Neural progenitor cell (in vitro differentiated cells): ENCODE data around the gene SPTB. TPM values are rescaled to one million over a fixed set of nuclear protein-coding genes. Genes with fewer than 3 reads are reported as not detected.

Experiments
- DNase-seq: peaks from one replicate; pipeline ENCODE4 v3.0.0-alpha.2; 2016; ENCODE audit warnings: low spot score
- H2AFZ ChIP-seq: fragments of 200-600 bp; sonication (generic); replicated peaks from 2 replicates; pipeline ENCODE4 v1.6.1; 2016; ENCODE audit warnings: antibody characterized with exemption
- H3F3A ChIP-seq: fragments of 200-600 bp; sonication (generic); 2 replicates; pipeline ENCODE4 v1.6.1; 2016; ENCODE audit warnings: antibody characterized with exemption, low read depth
- H3K27ac ChIP-seq: fragments of 200-600 bp; sonication (generic); 2 replicates; pipeline ENCODE4 v1.5.1; 2016; ENCODE audit warnings: mild to moderate bottlenecking
- H3K27me3 ChIP-seq: fragments of 200-600 bp; sonication (generic); 2 replicates; pipeline ENCODE4 v1.6.1; 2016; ENCODE audit warnings: mild to moderate bottlenecking, moderate library complexity
- H3K36me3 ChIP-seq: fragments of 200-600 bp; sonication (generic); 2 replicates; pipeline ENCODE4 v1.5.1; 2016
- H3K4me1 ChIP-seq: fragments of 200-600 bp; sonication (generic); 2 replicates; pipeline ENCODE4 v1.6.1; 2016; ENCODE audit warnings: mixed run types
- H3K4me2 ChIP-seq: fragments of 200-600 bp; sonication (generic); 2 replicates; pipeline ENCODE4 v1.6.1; 2016
- H3K4me3 ChIP-seq: fragments of 200-600 bp; sonication (generic); 2 replicates; pipeline ENCODE4 v1.5.1; 2016
- H3K79me2 ChIP-seq: fragments of 200-600 bp; sonication (generic); 2 replicates; pipeline ENCODE4 v1.6.1; 2016; ENCODE audit warnings: low read depth
- H3K9ac ChIP-seq: fragments of 200-600 bp; sonication (generic); 2 replicates; pipeline ENCODE4 v1.6.1; 2016
- H3K9me3 ChIP-seq: fragments of 200-600 bp; sonication (generic); 2 replicates; pipeline ENCODE4 v1.5.1; 2016; ENCODE audit warnings: low read depth
- H4K20me1 ChIP-seq: fragments of 200-600 bp; sonication (generic); 2 replicates; pipeline ENCODE4 v1.6.1; 2016; ENCODE audit warnings: low read depth
- H3K27ac Mint-ChIP-seq: 3 replicates; pipeline ENCODE4 v1.8.0; 2021; ENCODE audit warnings: mixed read lengths
- H3K27me3 Mint-ChIP-seq: 2 replicates; pipeline ENCODE4 v1.8.0; 2022; ENCODE audit warnings: low read depth, mild to moderate bottlenecking, inconsistent platforms, moderate library complexity, mixed read lengths; ENCODE audit not compliant: insufficient read depth
- H3K36me3 Mint-ChIP-seq: 3 replicates; pipeline ENCODE4 v1.8.0; 2021; ENCODE audit warnings: mixed read lengths
- H3K4me1 Mint-ChIP-seq: 3 replicates; pipeline ENCODE4 v1.8.0; 2021; ENCODE audit warnings: mixed read lengths
- H3K4me3 Mint-ChIP-seq: 3 replicates; pipeline ENCODE4 v1.8.0; 2021; ENCODE audit warnings: mild to moderate bottlenecking, moderate library complexity, mixed read lengths
- H3K9me3 Mint-ChIP-seq: 3 replicates; pipeline ENCODE4 v1.8.0; 2020; ENCODE audit warnings: mixed read lengths
- EZH2 ChIP-seq: fragments of 200-600 bp; sonication (generic); IDR thresholded peaks from 2 replicates; pipeline ENCODE4 v1.6.1; 2017; ENCODE audit warnings: antibody characterized with exemption, mild to moderate bottlenecking, moderate library complexity
- EZH2phosphoT487 ChIP-seq: fragments of 200-600 bp; sonication (generic); IDR thresholded peaks from 2 replicates; pipeline ENCODE4 v1.6.1; 2017; ENCODE audit warnings: antibody characterized with exemption
- total RNA-seq: library from RNA; depleted of rRNA; stranded (reverse); fragments of >200 nt; gene quantifications from 2 replicates; pipeline ENCODE4 v1.2.3, GENCODE V29; 2015; ENCODE audit warnings: low replicate concordance
- TF ChIP-seq, protein P1 (sequence below): fragments of 200-600 bp; sonication (generic); IDR thresholded peaks from 2 replicates; pipeline ENCODE4 v1.5.1; 2017; ENCODE audit warnings: antibody characterized with exemption, mild to moderate bottlenecking

Gene SPTB
- total RNA-seq, 1 donor from 2014 or later, result 0.09 TPM

DNA sequence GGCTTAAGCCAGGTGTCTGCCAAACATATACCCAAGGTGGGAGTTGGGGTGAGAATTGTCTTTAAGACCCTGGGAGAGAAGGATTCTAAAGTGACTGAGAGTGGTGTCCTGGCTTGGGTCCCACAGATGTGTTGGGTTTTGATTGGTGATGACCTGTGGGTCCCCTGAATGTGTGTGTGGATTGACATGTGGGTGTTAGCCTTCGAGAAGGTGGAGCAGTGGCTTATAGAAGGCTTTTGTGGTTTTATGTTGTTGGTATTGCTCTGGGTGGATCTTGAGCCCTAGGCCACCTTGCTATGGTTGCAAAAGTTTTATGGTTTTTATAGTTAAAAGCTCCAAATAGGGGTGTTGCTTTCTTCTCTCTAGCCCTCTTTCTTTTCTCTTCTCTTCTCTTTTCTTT, 145.8 kb downstream of the SPTB start:
- peaks cover 6% of the 10 kb centered on the region for H3K27me3 Mint-ChIP-seq
- H3K36me3 Mint-ChIP-seq, result peaks cover 23% of the 10 kb centered on the region
- Histone ChIP-seq H3K79me2 (no peaks in the 10 kb centered on the region), H3K4me2 (no peak overlapping the region), H3K27me3 (no peaks in the 10 kb centered on the region), H4K20me1 (peaks cover 39% of the 10 kb centered on the region), H3K4me3 (no peak overlapping the region), H3K27ac (no peak overlapping the region), H2AFZ (no peak overlapping the region), H3K4me1 (peaks cover 20% of the 10 kb centered on the region), H3K9me3 (no peaks in the 10 kb centered on the region), H3K36me3 (no peaks in the 10 kb centered on the region), H3F3A (no peaks in the 10 kb centered on the region), H3K9ac (no peak overlapping the region)
- H3K4me1 Mint-ChIP-seq, result peaks cover 5% of the 10 kb centered on the region
- no peak for DNase-seq
- no peak overlapping the region for H3K4me3 Mint-ChIP-seq
- H3K27ac Mint-ChIP-seq, result no peak overlapping the region
- H3K9me3 Mint-ChIP-seq, result no peaks in the 10 kb centered on the region
- TF ChIP-seq EZH2phosphoT487 (no peak), EZH2 (no peak)
- TF ChIP-seq, protein P1, sequence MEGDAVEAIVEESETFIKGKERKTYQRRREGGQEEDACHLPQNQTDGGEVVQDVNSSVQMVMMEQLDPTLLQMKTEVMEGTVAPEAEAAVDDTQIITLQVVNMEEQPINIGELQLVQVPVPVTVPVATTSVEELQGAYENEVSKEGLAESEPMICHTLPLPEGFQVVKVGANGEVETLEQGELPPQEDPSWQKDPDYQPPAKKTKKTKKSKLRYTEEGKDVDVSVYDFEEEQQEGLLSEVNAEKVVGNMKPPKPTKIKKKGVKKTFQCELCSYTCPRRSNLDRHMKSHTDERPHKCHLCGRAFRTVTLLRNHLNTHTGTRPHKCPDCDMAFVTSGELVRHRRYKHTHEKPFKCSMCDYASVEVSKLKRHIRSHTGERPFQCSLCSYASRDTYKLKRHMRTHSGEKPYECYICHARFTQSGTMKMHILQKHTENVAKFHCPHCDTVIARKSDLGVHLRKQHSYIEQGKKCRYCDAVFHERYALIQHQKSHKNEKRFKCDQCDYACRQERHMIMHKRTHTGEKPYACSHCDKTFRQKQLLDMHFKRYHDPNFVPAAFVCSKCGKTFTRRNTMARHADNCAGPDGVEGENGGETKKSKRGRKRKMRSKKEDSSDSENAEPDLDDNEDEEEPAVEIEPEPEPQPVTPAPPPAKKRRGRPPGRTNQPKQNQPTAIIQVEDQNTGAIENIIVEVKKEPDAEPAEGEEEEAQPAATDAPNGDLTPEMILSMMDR, result no peak

DNA sequence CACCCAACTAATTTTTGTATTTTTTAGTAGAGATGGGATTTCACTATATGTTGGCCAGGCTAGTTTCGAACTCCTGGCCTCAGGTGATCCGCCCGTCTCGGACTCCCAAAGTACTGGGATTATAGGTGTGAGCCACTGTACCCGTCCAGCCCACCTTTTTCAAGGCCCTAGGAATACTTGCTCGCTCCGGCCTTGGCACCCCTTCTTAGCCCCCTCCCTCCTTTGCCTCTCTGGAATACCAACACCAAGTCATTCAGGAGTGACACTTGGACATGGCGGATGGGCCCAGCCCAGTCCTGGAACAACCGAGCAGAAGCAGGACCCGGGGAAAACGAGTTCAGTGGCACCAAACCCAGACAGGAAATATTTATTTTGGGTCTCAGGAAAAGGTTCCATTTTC, 146.4 kb downstream of the SPTB start:
- no peak overlapping the region for H3K9ac ChIP-seq
- H3K36me3 ChIP-seq, result no peaks in the 10 kb centered on the region
- no peaks in the 10 kb centered on the region for H3K27me3 ChIP-seq
- peaks cover 43% of the 10 kb centered on the region for H4K20me1 ChIP-seq
- H3K9me3 ChIP-seq, result no peaks in the 10 kb centered on the region
- H3K4me3 ChIP-seq, result no peak overlapping the region
- Mint-ChIP-seq H3K4me3 (no peak overlapping the region), H3K9me3 (no peaks in the 10 kb centered on the region), H3K27me3 (peaks cover 7% of the 10 kb centered on the region), H3K27ac (no peak overlapping the region), H3K4me1 (peaks cover 5% of the 10 kb centered on the region), H3K36me3 (peaks cover 28% of the 10 kb centered on the region)
- H3K4me2 ChIP-seq, result no peak overlapping the region
- peaks cover 20% of the 10 kb centered on the region for H3K4me1 ChIP-seq
- DNase-seq, result no peak
- TF ChIP-seq, protein P1, result no peak
- TF ChIP-seq EZH2phosphoT487, result no peak
- TF ChIP-seq EZH2, result no peak
- no peak overlapping the region for H3K27ac ChIP-seq
- no peaks in the 10 kb centered on the region for H3F3A ChIP-seq
- no peaks in the 10 kb centered on the region for H3K79me2 ChIP-seq
- no peak overlapping the region for H2AFZ ChIP-seq

DNA sequence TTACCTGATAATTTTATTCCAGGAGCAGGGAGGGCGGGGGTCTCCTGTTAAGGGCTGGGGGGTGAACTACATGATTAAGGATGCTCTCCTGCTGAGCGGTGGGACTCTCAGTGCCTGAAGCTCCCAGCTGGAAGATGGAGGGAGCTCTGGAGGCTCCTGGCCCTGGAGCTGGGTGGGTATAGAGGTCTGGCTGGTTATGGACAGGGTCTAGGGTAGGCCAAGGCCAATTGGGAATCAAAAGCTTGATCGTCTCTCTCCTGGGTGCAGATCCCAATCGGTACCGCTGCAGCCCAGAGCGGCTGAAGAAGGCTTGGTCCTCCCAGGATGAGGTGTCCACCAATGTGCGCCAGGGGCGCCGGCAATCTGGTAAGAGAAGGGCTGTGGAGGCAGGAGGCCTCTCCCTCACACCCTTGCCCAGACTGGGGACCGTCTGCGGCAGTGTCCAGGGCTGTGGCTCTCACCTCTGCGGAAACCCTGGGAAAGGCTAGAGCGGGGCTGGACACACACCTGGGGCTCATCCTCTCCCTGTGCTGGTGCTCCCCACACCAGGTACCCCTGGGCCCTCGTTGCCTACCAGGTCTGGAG, 147.1 kb downstream of the SPTB start:
- peaks cover 7% of the 10 kb centered on the region for H3K27me3 Mint-ChIP-seq
- no peak for DNase-seq
- Histone ChIP-seq H3K27ac (no peak overlapping the region), H3F3A (no peaks in the 10 kb centered on the region), H3K4me2 (no peak overlapping the region), H3K36me3 (no peaks in the 10 kb centered on the region), H3K9ac (no peak overlapping the region), H3K79me2 (no peaks in the 10 kb centered on the region), H3K27me3 (no peaks in the 10 kb centered on the region), H3K4me3 (no peak overlapping the region), H4K20me1 (peaks cover 50% of the 10 kb centered on the region), H3K9me3 (no peaks in the 10 kb centered on the region), H2AFZ (no peak overlapping the region), H3K4me1 (peaks cover 20% of the 10 kb centered on the region)
- no peak overlapping the region for H3K27ac Mint-ChIP-seq
- H3K4me3 Mint-ChIP-seq, result no peak overlapping the region
- TF ChIP-seq, protein P1, result no peak
- no peak for TF ChIP-seq EZH2
- no peak for TF ChIP-seq EZH2phosphoT487
- peaks cover 5% of the 10 kb centered on the region for H3K4me1 Mint-ChIP-seq
- H3K36me3 Mint-ChIP-seq, result peaks cover 28% of the 10 kb centered on the region
- no peaks in the 10 kb centered on the region for H3K9me3 Mint-ChIP-seq
